Panc1 (cell line): Measurements from ENCODE around the gene BRINP3. TPM values are rescaled to one million over a fixed set of nuclear protein-coding genes. Genes with fewer than 3 reads are reported as not detected.

Experiments used
- ATAC-seq: fragments of 200-7000 bp; cut with Tn5 transposase; 2 replicates; pipeline ENCODE4 v1.9.1; 2020; ENCODE audit warnings: mild to moderate bottlenecking, moderate library complexity
- BruUV-seq: library from RNA; stranded (reverse); fragments of 400-500 nt; replicated peaks from 2 replicates; lab custom pipeline; 2021; lab: Mats Ljungman, UMichigan
- CTCF ChIA-PET: fragments of 300-600 bp; sonication (Branson Sonifier 250); formaldehyde crosslinking; loops from one replicate; lab custom pipeline; 2022; ENCODE audit warnings: antibody characterized with exemption; lab: Charles Lee
- POLR2A ChIA-PET: fragments of 300-600 bp; sonication (Branson Sonifier 250); formaldehyde crosslinking; loops from one replicate; lab custom pipeline; 2022; ENCODE audit warnings: antibody characterized with exemption; lab: Charles Lee
- DNase-seq: peaks from one replicate; pipeline ENCODE4 v3.0.0-alpha.2; 2010; ENCODE audit warnings: low read depth, low spot score
- H3K27ac ChIP-seq: 2 replicates; pipeline ENCODE4 v1.5.1; 2011; ENCODE audit warnings: mild to moderate bottlenecking, low read length, inconsistent platforms
- H3K27me3 ChIP-seq: fragments of 200-500 bp; sonication (Bioruptor generic); 2 replicates; pipeline ENCODE4 v1.6.0; 2014; ENCODE audit warnings: low read length, inconsistent platforms; ENCODE audit not compliant: control insufficient read depth, insufficient read depth
- H3K36me3 ChIP-seq: fragments of 200-500 bp; sonication (Bioruptor generic); 2 replicates; pipeline ENCODE4 v1.5.1; 2014; ENCODE audit warnings: inconsistent platforms, mild to moderate bottlenecking, low read length, moderate library complexity; ENCODE audit not compliant: control insufficient read depth, insufficient read depth
- H3K4me1 ChIP-seq: 2 replicates; pipeline ENCODE4 v1.5.1; 2011; ENCODE audit warnings: inconsistent platforms, mild to moderate bottlenecking, low read length, moderate library complexity; ENCODE audit not compliant: control insufficient read depth, insufficient read depth
- H3K4me3 ChIP-seq, 2 experiments: 2 replicates each; pipeline ENCODE4 v1.5.1; 2011 to 2012; ENCODE audit warnings: low read depth in 2 of 2, low read length in 2 of 2, mild to moderate bottlenecking in 2 of 2, inconsistent platforms in 1 of 2, moderate library complexity in 1 of 2
- H3K9me3 ChIP-seq: fragments of 200-500 bp; sonication (Bioruptor generic); 2 replicates; pipeline ENCODE4 v1.5.1; 2014; ENCODE audit warnings: low read depth, mild to moderate bottlenecking, inconsistent platforms, low read length, moderate library complexity; ENCODE audit not compliant: control insufficient read depth, insufficient read depth
- POLR2AphosphoS5 ChIP-seq: IDR thresholded peaks from 2 replicates; pipeline ENCODE4 v1.6.1; 2012; ENCODE audit warnings: mild to moderate bottlenecking, low read depth, low read length, moderate library complexity
- SIN3A ChIP-seq: IDR thresholded peaks from 2 replicates; pipeline ENCODE4 v1.6.1; 2012; ENCODE audit warnings: low read depth, mild to moderate bottlenecking, low read length, moderate library complexity, borderline replicate concordance; ENCODE audit not compliant: insufficient read depth
- TCF7L2 ChIP-seq: IDR thresholded peaks from 2 replicates; pipeline ENCODE4 v1.6.1; 2011; ENCODE audit warnings: mild to moderate bottlenecking, low read depth, low read length, inconsistent platforms
- in situ Hi-C: cut with HindIII; loops from 2 replicates; pipeline ENCODE4 v1.10.0; 2016; ENCODE audit warnings: low sequenced_read_pairs, low pct_unique_long_range_greater_than_20kb
- intact Hi-C: fragments of 100-400 bp; cut with micrococcal nuclease; formaldehyde crosslinking; loops from one replicate; pipeline ENCODE4 v1.10.0; 2022; ENCODE audit not compliant: unreplicated experiment
- total RNA-seq: library from RNA; stranded (reverse); gene quantifications from one replicate; pipeline ENCODE4 v1.2.1, GENCODE V29; 2021; ENCODE audit not compliant: unreplicated experiment
- TF ChIP-seq, protein P1 (sequence below), 2 experiments: IDR thresholded peaks; 2 replicates each; pipeline ENCODE4 v1.6.1; 2011 to 2012; ENCODE audit warnings: low read depth in 2 of 2, control low read depth in 1 of 2, low read length in 1 of 2, mild to moderate bottlenecking in 1 of 2, moderate library complexity in 1 of 2; ENCODE audit not compliant: insufficient read depth in 1 of 2
- TF ChIP-seq, protein P2 (sequence below): fragments of 450-650 bp; IDR thresholded peaks from 2 replicates; pipeline ENCODE4 v1.5.1; 2017; ENCODE audit warnings: mild to moderate bottlenecking

BRINP3 gene
- total RNA-seq, 1 experiment from 2014 or later, result 1.0 TPM

DNA sequence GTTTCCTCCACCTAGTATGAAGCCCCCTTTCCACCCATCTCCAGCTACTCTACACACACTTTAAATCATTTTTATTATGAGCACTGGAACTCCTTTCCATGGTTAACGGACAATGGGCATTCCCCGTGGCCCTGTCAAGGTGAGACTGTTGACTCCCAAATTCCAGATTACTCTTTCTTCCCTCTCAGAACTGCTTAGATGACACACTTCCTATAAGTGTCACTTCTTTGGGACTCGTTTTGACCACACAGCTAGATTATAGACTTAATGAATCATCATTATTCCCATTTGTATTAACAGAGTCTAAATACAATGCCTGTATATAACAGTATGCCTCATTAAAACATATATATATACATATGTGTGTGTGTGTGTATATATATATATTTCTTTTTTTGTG lies 215.1 kb downstream of the BRINP3 start:
- POLR2A ChIA-PET, result no interaction called here
- no peaks in the 10 kb centered on the region for H3K4me1 ChIP-seq
- CTCF ChIA-PET, result no interaction called here
- H3K36me3 ChIP-seq, result no peaks in the 10 kb centered on the region
- no peak overlapping the region for H3K4me3 ChIP-seq
- BruUV-seq, result no TSS peak
- in situ Hi-C loops, result no loop called here
- H3K9me3 ChIP-seq, result no peaks in the 10 kb centered on the region
- H3K27ac ChIP-seq, result no peak overlapping the region
- intact Hi-C loops, result no loop called here
- H3K27me3 ChIP-seq, result no peaks in the 10 kb centered on the region
- TF ChIP-seq POLR2AphosphoS5 (no peak), TCF7L2 (no peak), SIN3A (no peak)
- TF ChIP-seq, protein P1, sequence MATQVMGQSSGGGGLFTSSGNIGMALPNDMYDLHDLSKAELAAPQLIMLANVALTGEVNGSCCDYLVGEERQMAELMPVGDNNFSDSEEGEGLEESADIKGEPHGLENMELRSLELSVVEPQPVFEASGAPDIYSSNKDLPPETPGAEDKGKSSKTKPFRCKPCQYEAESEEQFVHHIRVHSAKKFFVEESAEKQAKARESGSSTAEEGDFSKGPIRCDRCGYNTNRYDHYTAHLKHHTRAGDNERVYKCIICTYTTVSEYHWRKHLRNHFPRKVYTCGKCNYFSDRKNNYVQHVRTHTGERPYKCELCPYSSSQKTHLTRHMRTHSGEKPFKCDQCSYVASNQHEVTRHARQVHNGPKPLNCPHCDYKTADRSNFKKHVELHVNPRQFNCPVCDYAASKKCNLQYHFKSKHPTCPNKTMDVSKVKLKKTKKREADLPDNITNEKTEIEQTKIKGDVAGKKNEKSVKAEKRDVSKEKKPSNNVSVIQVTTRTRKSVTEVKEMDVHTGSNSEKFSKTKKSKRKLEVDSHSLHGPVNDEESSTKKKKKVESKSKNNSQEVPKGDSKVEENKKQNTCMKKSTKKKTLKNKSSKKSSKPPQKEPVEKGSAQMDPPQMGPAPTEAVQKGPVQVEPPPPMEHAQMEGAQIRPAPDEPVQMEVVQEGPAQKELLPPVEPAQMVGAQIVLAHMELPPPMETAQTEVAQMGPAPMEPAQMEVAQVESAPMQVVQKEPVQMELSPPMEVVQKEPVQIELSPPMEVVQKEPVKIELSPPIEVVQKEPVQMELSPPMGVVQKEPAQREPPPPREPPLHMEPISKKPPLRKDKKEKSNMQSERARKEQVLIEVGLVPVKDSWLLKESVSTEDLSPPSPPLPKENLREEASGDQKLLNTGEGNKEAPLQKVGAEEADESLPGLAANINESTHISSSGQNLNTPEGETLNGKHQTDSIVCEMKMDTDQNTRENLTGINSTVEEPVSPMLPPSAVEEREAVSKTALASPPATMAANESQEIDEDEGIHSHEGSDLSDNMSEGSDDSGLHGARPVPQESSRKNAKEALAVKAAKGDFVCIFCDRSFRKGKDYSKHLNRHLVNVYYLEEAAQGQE (IDR thresholded peaks at IDR 0.05; ENCODE audit: insufficient read depth in 1 of 2, low read depth in 2 of 2, low read length in 1 of 2), result no peak
- TF ChIP-seq, protein P2, sequence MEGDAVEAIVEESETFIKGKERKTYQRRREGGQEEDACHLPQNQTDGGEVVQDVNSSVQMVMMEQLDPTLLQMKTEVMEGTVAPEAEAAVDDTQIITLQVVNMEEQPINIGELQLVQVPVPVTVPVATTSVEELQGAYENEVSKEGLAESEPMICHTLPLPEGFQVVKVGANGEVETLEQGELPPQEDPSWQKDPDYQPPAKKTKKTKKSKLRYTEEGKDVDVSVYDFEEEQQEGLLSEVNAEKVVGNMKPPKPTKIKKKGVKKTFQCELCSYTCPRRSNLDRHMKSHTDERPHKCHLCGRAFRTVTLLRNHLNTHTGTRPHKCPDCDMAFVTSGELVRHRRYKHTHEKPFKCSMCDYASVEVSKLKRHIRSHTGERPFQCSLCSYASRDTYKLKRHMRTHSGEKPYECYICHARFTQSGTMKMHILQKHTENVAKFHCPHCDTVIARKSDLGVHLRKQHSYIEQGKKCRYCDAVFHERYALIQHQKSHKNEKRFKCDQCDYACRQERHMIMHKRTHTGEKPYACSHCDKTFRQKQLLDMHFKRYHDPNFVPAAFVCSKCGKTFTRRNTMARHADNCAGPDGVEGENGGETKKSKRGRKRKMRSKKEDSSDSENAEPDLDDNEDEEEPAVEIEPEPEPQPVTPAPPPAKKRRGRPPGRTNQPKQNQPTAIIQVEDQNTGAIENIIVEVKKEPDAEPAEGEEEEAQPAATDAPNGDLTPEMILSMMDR, result no peak
- ATAC-seq (no peak), DNase-seq (no peak)

DNA sequence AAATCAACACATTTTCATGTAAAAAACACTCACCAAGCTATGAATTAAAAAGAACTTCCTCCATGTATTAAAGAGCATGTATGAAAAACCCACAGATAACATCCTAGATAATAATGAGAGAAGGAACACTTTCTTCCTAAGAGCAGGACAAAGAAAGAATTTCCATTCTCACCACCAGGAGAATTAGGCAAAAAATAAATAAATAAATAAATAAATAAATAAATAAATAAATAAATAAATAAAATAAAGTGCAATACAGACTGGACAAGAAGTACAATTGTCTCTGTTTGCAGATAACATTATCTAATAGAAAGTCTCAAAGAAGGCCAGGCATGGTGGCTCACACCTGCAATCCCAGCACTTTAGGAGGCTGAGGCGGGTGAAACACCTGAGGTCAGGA lies 218.2 kb downstream of the BRINP3 start:
- in situ Hi-C loops, result no loop called here
- ChIA-PET CTCF (interaction anchor here (0.7 kb wide), 1 partner anchor 756 kb away, joined by 6 read pairs; no protein-coding TSS in a partner anchor), POLR2A (no interaction called here)
- H3K36me3 ChIP-seq, result no peaks in the 10 kb centered on the region
- no TSS peak for BruUV-seq
- no peak overlapping the region for H3K27ac ChIP-seq
- DNase-seq (no peak), ATAC-seq (no peak)
- TF ChIP-seq TCF7L2, result no peak
- no peak for TF ChIP-seq POLR2AphosphoS5
- no peak for TF ChIP-seq SIN3A
- TF ChIP-seq, protein P1 (IDR thresholded peaks at IDR 0.05; ENCODE audit: insufficient read depth in 1 of 2, low read depth in 2 of 2, low read length in 1 of 2), result no peak
- TF ChIP-seq, protein P2, result no peak
- no peaks in the 10 kb centered on the region for H3K9me3 ChIP-seq
- intact Hi-C loops, result no loop called here
- H3K4me3 ChIP-seq, result no peak overlapping the region
- H3K4me1 ChIP-seq, result no peaks in the 10 kb centered on the region
- H3K27me3 ChIP-seq, result no peaks in the 10 kb centered on the region
